Natural killer cell (primary cell): ENCODE results near the gene CLK3. TPM values are rescaled to one million over a fixed set of nuclear protein-coding genes. Genes with fewer than 3 reads are reported as not detected.

ENCODE experiments used
- ATAC-seq, 3 donors: fragments of 150-1000 bp in 2 of 3; fragments of 200-7000 bp in 1 of 3; cut with Tn5 transposase; 1 replicate in 1 of 3; 2 replicates in 2 of 3; pipeline ENCODE4 v1.10.0; 2021; ENCODE audit warnings: mild to moderate bottlenecking in 2 of 3, moderate library complexity in 2 of 3
- DNase-seq, 2 donors: peaks; one replicate each; pipeline versions ENCODE4 v3.0.0 to v3.0.0-alpha.2; 2013 to 2021; ENCODE audit warnings: mixed read lengths in 1 of 2
- H3K27ac ChIP-seq: one replicate; pipeline ENCODE4 v1.5.1; 2013; ENCODE audit warnings: mild to moderate bottlenecking, low read length
- H3K27me3 ChIP-seq: one replicate; pipeline ENCODE4 v1.6.1; 2013; ENCODE audit warnings: low read length; ENCODE audit not compliant: control insufficient read depth, insufficient read depth
- H3K36me3 ChIP-seq: one replicate; pipeline ENCODE4 v1.6.1; 2013; ENCODE audit warnings: low read length; ENCODE audit not compliant: control insufficient read depth, insufficient read depth
- H3K4me1 ChIP-seq: one replicate; pipeline ENCODE4 v1.6.1; 2013; ENCODE audit warnings: low read length; ENCODE audit not compliant: control insufficient read depth, insufficient read depth
- H3K4me3 ChIP-seq: one replicate; pipeline ENCODE4 v1.5.1; 2013; ENCODE audit warnings: low read length
- H3K9me3 ChIP-seq: one replicate; pipeline ENCODE4 v1.6.1; 2013; ENCODE audit warnings: low read length; ENCODE audit not compliant: control insufficient read depth, insufficient read depth
- H3K27ac Mint-ChIP-seq, 2 donors: one replicate each; pipeline ENCODE4 v1.8.0; 2022; ENCODE audit warnings: mild to moderate bottlenecking in 2 of 2, mixed read lengths in 2 of 2, moderate library complexity in 1 of 2
- H3K27me3 Mint-ChIP-seq, 2 donors: one replicate each; pipeline ENCODE4 v1.8.0; 2022; ENCODE audit warnings: low read depth in 2 of 2, mixed read lengths in 2 of 2
- H3K36me3 Mint-ChIP-seq: one replicate; pipeline ENCODE4 v1.8.0; 2022; ENCODE audit warnings: mixed read lengths
- H3K4me1 Mint-ChIP-seq, 2 donors: one replicate each; pipeline ENCODE4 v1.8.0; 2022; ENCODE audit warnings: mixed read lengths in 2 of 2
- H3K4me3 Mint-ChIP-seq: one replicate; pipeline ENCODE4 v1.8.0; 2022; ENCODE audit warnings: mild to moderate bottlenecking, moderate library complexity, mixed read lengths
- H3K9me3 Mint-ChIP-seq, 2 donors: one replicate each; pipeline ENCODE4 v1.8.0; 2022; ENCODE audit warnings: mixed read lengths in 2 of 2
- CTCF ChIP-seq: fragments of 200-600 bp; IDR thresholded peaks from one replicate; pipeline ENCODE4 v1.8.0; 2022; ENCODE audit warnings: antibody characterized with exemption
- WGBS: methylation state at CpG from one replicate; pipeline ENCODE4 v1.1.7; 2013; ENCODE audit warnings: missing lambda C conversion rate; ENCODE audit not compliant: insufficient coverage; 5-methylcytosine and 5-hydroxymethylcytosine counted together
- intact Hi-C: fragments of 100-400 bp; cut with micrococcal nuclease; formaldehyde crosslinking; loops from one replicate; pipeline ENCODE4 v1.14.2; 2022
- total RNA-seq, 4 donors: library from RNA; stranded (reverse); fragments of 120-200 nt in 1 of 4; gene quantifications; one replicate each; pipeline versions ENCODE4 v1.2.3 to v1.2.4, GENCODE V29; 2013 to 2022

CLK3 gene
- total RNA-seq, 3 donors from 2014 or later (not counting 1 experiment from before 2014, with no cell fraction given), result 288 to 298 (median 293) TPM

GRCh38 chr15:74663303-74664027 is 47.8 kb downstream of the CLK3 start:
- Mint-ChIP-seq H3K4me1 (peaks cover 6 to 10% of the 10 kb centered on the region in 2 donors), H3K27ac (no peak overlapping the region), H3K9me3 (no peaks in the 10 kb centered on the region), H3K27me3 (no peaks in the 10 kb centered on the region), H3K36me3 (no peaks in the 10 kb centered on the region), H3K4me3 (no peak overlapping the region)
- peaks cover 7% of the 10 kb centered on the region for H3K36me3 ChIP-seq
- no peaks in the 10 kb centered on the region for H3K27me3 ChIP-seq
- no peaks in the 10 kb centered on the region for H3K9me3 ChIP-seq
- ATAC-seq, result no peak
- intact Hi-C loops, result no loop called here
- no peak for TF ChIP-seq CTCF
- no peak overlapping the region for H3K27ac ChIP-seq
- H3K4me3 ChIP-seq, result no peak overlapping the region
- WGBS, result 79% methylated on average over 3 of the region's 8 CpGs
- no peak for DNase-seq
- H3K4me1 ChIP-seq, result no peaks in the 10 kb centered on the region

- Histone ChIP-seq H3K36me3 (peaks cover 7% of the 10 kb centered on the region), H3K4me3 (no peak overlapping the region), H3K9me3 (no peaks in the 10 kb centered on the region), H3K4me1 (no peaks in the 10 kb centered on the region), H3K27ac (no peak overlapping the region), H3K27me3 (no peaks in the 10 kb centered on the region)
- Mint-ChIP-seq H3K27me3 (no peaks in the 10 kb centered on the region), H3K36me3 (no peaks in the 10 kb centered on the region), H3K4me1 (peaks cover 6 to 10% of the 10 kb centered on the region in 2 donors), H3K27ac (peak overlapping the region in 1 of 2 donors; percentile 20), H3K4me3 (no peak overlapping the region), H3K9me3 (no peaks in the 10 kb centered on the region)
- DNase-seq (no peak), ATAC-seq (no peak)
- intact Hi-C loops, result no loop called here
- 84% methylated on average over 2 of the region's 2 CpGs for WGBS
- TF ChIP-seq CTCF, result no peak
Observed at GRCh38 chr15:74664028-74664616, 48.5 kb downstream of the CLK3 start.

GRCh38 chr15:74664670-74665069 is 49.0 kb downstream of the CLK3 start:
- no peaks in the 10 kb centered on the region for H3K9me3 Mint-ChIP-seq
- DNase-seq (no peak), ATAC-seq (no peak)
- H3K36me3 Mint-ChIP-seq, result no peaks in the 10 kb centered on the region
- no peaks in the 10 kb centered on the region for H3K4me1 ChIP-seq
- TF ChIP-seq CTCF, result no peak
- no peaks in the 10 kb centered on the region for H3K27me3 ChIP-seq
- peaks cover 7% of the 10 kb centered on the region for H3K36me3 ChIP-seq
- WGBS, result 79% methylated on average over 2 of the region's 2 CpGs
- H3K27ac ChIP-seq, result no peak overlapping the region
- intact Hi-C loops, result no loop called here
- H3K27ac Mint-ChIP-seq, result peak overlapping the region in 1 of 2 donors; percentile 20
- H3K4me1 Mint-ChIP-seq, result peaks cover 6 to 10% of the 10 kb centered on the region in 2 donors
- no peaks in the 10 kb centered on the region for H3K27me3 Mint-ChIP-seq
- no peak overlapping the region for H3K4me3 Mint-ChIP-seq
- H3K4me3 ChIP-seq, result no peak overlapping the region
- H3K9me3 ChIP-seq, result no peaks in the 10 kb centered on the region
